Aorta (tissue), 5 donors: ENCODE results near the gene ZSCAN23. TPM values are rescaled to one million over a fixed set of nuclear protein-coding genes. Genes with fewer than 3 reads are reported as not detected.
"Not testable (repeated sequence)": the region's sequence is repeated elsewhere in the genome, so short reads cannot be mapped to it uniquely, and the experiment has no call there.

Experiments
- ATAC-seq: fragments of 200-7000 bp; cut with Tn5 transposase; one replicate; pipeline ENCODE4 v1.9.1; 2022; ENCODE audit warnings: moderate library complexity; ENCODE audit not compliant: low FRiP score
- DNase-seq, 2 donors: peaks; one replicate each; pipeline ENCODE4 v3.0.0-alpha.2; 2020
- H3K27ac ChIP-seq, 2 donors: one replicate each; pipeline ENCODE4 v1.5.1; 2013; ENCODE audit warnings: low read length in 2 of 2, mild to moderate bottlenecking in 2 of 2, moderate library complexity in 2 of 2, control low read depth in 1 of 2, inconsistent platforms in 1 of 2, low read depth in 1 of 2
- H3K27me3 ChIP-seq, 2 donors: one replicate each; pipeline ENCODE4 v1.6.1; 2013; ENCODE audit warnings: control low read depth in 1 of 2, low read length in 1 of 2, mild to moderate bottlenecking in 1 of 2, moderate library complexity in 1 of 2; ENCODE audit not compliant: insufficient read depth in 2 of 2, control insufficient read depth in 1 of 2
- H3K36me3 ChIP-seq, 2 donors: one replicate each; pipeline ENCODE4 v1.6.1; 2013; ENCODE audit warnings: control low read depth in 1 of 2, low read length in 1 of 2, mild to moderate bottlenecking in 1 of 2; ENCODE audit not compliant: insufficient read depth in 2 of 2, control insufficient read depth in 1 of 2
- H3K4me1 ChIP-seq, 2 donors: one replicate each; pipeline ENCODE4 v1.6.1; 2013; ENCODE audit warnings: low read length in 2 of 2, control low read depth in 1 of 2, mild to moderate bottlenecking in 1 of 2, moderate library complexity in 1 of 2; ENCODE audit not compliant: insufficient read depth in 2 of 2, control insufficient read depth in 1 of 2
- H3K4me3 ChIP-seq, 2 donors: one replicate each; pipeline ENCODE4 v1.5.1; 2013; ENCODE audit warnings: low read length in 2 of 2, control low read depth in 1 of 2, mild to moderate bottlenecking in 1 of 2
- H3K9me3 ChIP-seq: one replicate; pipeline ENCODE4 v1.6.1; 2013; ENCODE audit warnings: mild to moderate bottlenecking, low read length; ENCODE audit not compliant: control insufficient read depth
- WGBS, 2 donors: extraction: QIAGEN DNeasy Blood & Tissue Kit; methylation state at CpG; one replicate each; pipeline ENCODE4 v1.1.7; 2013; 5-methylcytosine and 5-hydroxymethylcytosine counted together
- intact Hi-C, 2 donors: fragments of 100-400 bp; cut with DNase I; formaldehyde crosslinking; loops; one replicate each; pipeline versions ENCODE4 v1.14.2 to v1.15.0; 2022
- polyA plus RNA-seq, 2 donors: library from polyadenylated mRNA; stranded (reverse); fragments of 200-250 nt; gene quantifications; one replicate each; pipeline ENCODE4 v1.2.3, GENCODE V29; 2013
- total RNA-seq, 2 donors: library from RNA; stranded (reverse); fragmentation: NEBNext Ultra II Directional; extraction: Animal tissue kit (Norgen Biotek cat#: 25700); gene quantifications; one replicate each; pipeline ENCODE4 v1.2.1, GENCODE V29; 2021
- donor health status: healthy with polysubstance abuse.
- donor health status: Bipolar disorder and iron deficiency.
- donor health status: DM: no; HTN: no; CAD: no.
- donor health status: DM: no; HTN: no; CAD: no.
- donor health status: DM: yes; HTN: yes; CAD: no.

ZSCAN23 gene
- total and polyA plus RNA-seq, 4 donors, result 0.82 to 4.5 (median 2.2) TPM

GRCh38 chr6:28446818-28447511, 3.7 kb upstream of the ZSCAN23 start:
- H3K27me3 ChIP-seq, result no peaks in the 10 kb centered on the region
- peak overlapping the region in 1 of 2 donors; percentile 6 for H3K4me3 ChIP-seq
- WGBS, 2 donors, result 1% methylated on average over 36 of the region's 36 CpGs
- no peak overlapping the region for H3K27ac ChIP-seq
- no peaks in the 10 kb centered on the region for H3K4me1 ChIP-seq
- H3K9me3 ChIP-seq, result no peaks in the 10 kb centered on the region
- peak; percentile 23 for ATAC-seq
- no peak for DNase-seq
- no peaks in the 10 kb centered on the region for H3K36me3 ChIP-seq
- intact Hi-C loops, result no loop called here

- WGBS, 2 donors, result 87 to 93% methylated on average over 3 of the region's 3 CpGs
- H3K9me3 ChIP-seq, H3K4me3 ChIP-seq, intact Hi-C loops, H3K27ac ChIP-seq, ATAC-seq, H3K4me1 ChIP-seq, H3K36me3 ChIP-seq, H3K27me3 ChIP-seq, DNase-seq: not testable (repeated sequence)
These were observed 1.5 kb upstream of the ZSCAN23 start for GRCh38 chr6:28444759-28445158.

GRCh38 chr6:28442586-28442985, 705 bp downstream of the ZSCAN23 start:
- 49 to 51% methylated on average over 7 of the region's 7 CpGs for WGBS, 2 donors
- intact Hi-C loops, result no loop called here
- Histone ChIP-seq H3K27ac (no peak overlapping the region), H3K27me3 (no peaks in the 10 kb centered on the region), H3K4me3 (peak overlapping the region; percentile 58 to 75), H3K4me1 (no peaks in the 10 kb centered on the region), H3K9me3 (no peaks in the 10 kb centered on the region), H3K36me3 (no peaks in the 10 kb centered on the region)
- DNase-seq, result no peak
- ATAC-seq, result no peak

GRCh38 chr6:28436404-28436803, 6.9 kb downstream of the ZSCAN23 start:
- no peaks in the 10 kb centered on the region for H3K4me1 ChIP-seq
- H3K27ac ChIP-seq, result no peak overlapping the region
- H3K27me3 ChIP-seq, result no peaks in the 10 kb centered on the region
- DNase-seq (no peak), ATAC-seq (no peak)
- intact Hi-C loops, result no loop called here
- no peak overlapping the region for H3K4me3 ChIP-seq
- WGBS, 2 donors, result 91 to 94% methylated on average over 3 of the region's 3 CpGs
- H3K36me3 ChIP-seq, result peaks cover 2 to 4% of the 10 kb centered on the region in 2 donors
- no peaks in the 10 kb centered on the region for H3K9me3 ChIP-seq

- ATAC-seq (no peak), DNase-seq (no peak)
- H3K36me3 ChIP-seq, result peaks cover 2 to 4% of the 10 kb centered on the region in 2 donors
- intact Hi-C loops, result no loop called here
- no peak overlapping the region for H3K4me3 ChIP-seq
- H3K27ac ChIP-seq, result no peak overlapping the region
- H3K4me1 ChIP-seq, result no peaks in the 10 kb centered on the region
- no peaks in the 10 kb centered on the region for H3K27me3 ChIP-seq
- no peaks in the 10 kb centered on the region for H3K9me3 ChIP-seq
These were observed 10.2 kb downstream of the ZSCAN23 start for GRCh38 chr6:28433119-28433518.

- Histone ChIP-seq H3K9me3 (no peaks in the 10 kb centered on the region), H3K27me3 (no peaks in the 10 kb centered on the region), H3K4me3 (no peak overlapping the region), H3K4me1 (no peaks in the 10 kb centered on the region), H3K36me3 (peaks cover 2 to 7% of the 10 kb centered on the region in 2 donors), H3K27ac (no peak overlapping the region)
- no peak for ATAC-seq
- intact Hi-C loops, result no loop called here
- no peak for DNase-seq
- 87 to 92% methylated on average over 16 of the region's 16 CpGs for WGBS, 2 donors
These were observed 13.5 kb downstream of the ZSCAN23 start for GRCh38 chr6:28429781-28430180.

GRCh38 chr6:28425944-28426541, 17.2 kb downstream of the ZSCAN23 start:
- no peak overlapping the region for H3K27ac ChIP-seq
- H3K4me1 ChIP-seq, result no peaks in the 10 kb centered on the region
- ATAC-seq (no peak), DNase-seq (no peak)
- intact Hi-C loops, result no loop called here
- no peaks in the 10 kb centered on the region for H3K9me3 ChIP-seq
- no peak overlapping the region for H3K4me3 ChIP-seq
- H3K36me3 ChIP-seq, result peaks cover 0 to 4% of the 10 kb centered on the region in 2 donors
- no peaks in the 10 kb centered on the region for H3K27me3 ChIP-seq
- WGBS, 2 donors, result 86 to 92% methylated on average over 4 of the region's 4 CpGs

GRCh38 chr6:28424163-28424562, 19.1 kb downstream of the ZSCAN23 start:
- Histone ChIP-seq H3K36me3 (peaks cover 0 to 4% of the 10 kb centered on the region in 2 donors), H3K27ac (no peak overlapping the region), H3K27me3 (no peaks in the 10 kb centered on the region), H3K4me3 (no peak overlapping the region), H3K9me3 (no peaks in the 10 kb centered on the region), H3K4me1 (no peaks in the 10 kb centered on the region)
- DNase-seq (no peak), ATAC-seq (no peak)
- intact Hi-C loops, result no loop called here

GRCh38 chr6:28423546-28423945, 19.7 kb downstream of the ZSCAN23 start:
- Histone ChIP-seq H3K27ac (no peak overlapping the region), H3K4me3 (no peak overlapping the region), H3K36me3 (peaks cover 0 to 4% of the 10 kb centered on the region in 2 donors), H3K4me1 (no peaks in the 10 kb centered on the region), H3K27me3 (no peaks in the 10 kb centered on the region), H3K9me3 (no peaks in the 10 kb centered on the region)
- DNase-seq (no peak), ATAC-seq (no peak)
- WGBS, 2 donors, result 94 to 97% methylated on average over 1 of the region's 1 CpG
- intact Hi-C loops, result no loop called here
